Muscle of back (tissue), 11 donors: ENCODE results near the gene TGFBR2. TPM values are rescaled to one million over a fixed set of nuclear protein-coding genes. Genes with fewer than 3 reads are reported as not detected.
A peak's percentile ranks its signal among the peaks of the same experiment; 100 is the strongest.
"Not testable (repeated sequence)": the region's sequence is repeated elsewhere in the genome, so short reads cannot be mapped to it uniquely, and the experiment has no call there.

Experiments used
- DNase-seq, 3 donors: peaks; one replicate each; pipeline versions ENCODE4 v3.0.0 to v3.0.0-alpha.2; 2013
- polyA plus RNA-seq, 10 donors: library from polyadenylated mRNA; unstranded; fragments of 120-200 nt; gene quantifications; one replicate each; pipeline ENCODE4 v1.2.1, GENCODE V29; 2013; ENCODE audit not compliant: insufficient read length in 10 of 10

The TGFBR2 gene
- polyA plus RNA-seq, 10 donors = 69.1 to 104 (median 80.8) TPM

GRCh38 chr3:30654269-30654668 lies 47.9 kb downstream of the TGFBR2 start:
- DNase-seq = no peak

GRCh38 chr3:30655187-30655812 lies 48.9 kb downstream of the TGFBR2 start:
- peak in 1 of 3 donors; percentile 41 for DNase-seq

DNA sequence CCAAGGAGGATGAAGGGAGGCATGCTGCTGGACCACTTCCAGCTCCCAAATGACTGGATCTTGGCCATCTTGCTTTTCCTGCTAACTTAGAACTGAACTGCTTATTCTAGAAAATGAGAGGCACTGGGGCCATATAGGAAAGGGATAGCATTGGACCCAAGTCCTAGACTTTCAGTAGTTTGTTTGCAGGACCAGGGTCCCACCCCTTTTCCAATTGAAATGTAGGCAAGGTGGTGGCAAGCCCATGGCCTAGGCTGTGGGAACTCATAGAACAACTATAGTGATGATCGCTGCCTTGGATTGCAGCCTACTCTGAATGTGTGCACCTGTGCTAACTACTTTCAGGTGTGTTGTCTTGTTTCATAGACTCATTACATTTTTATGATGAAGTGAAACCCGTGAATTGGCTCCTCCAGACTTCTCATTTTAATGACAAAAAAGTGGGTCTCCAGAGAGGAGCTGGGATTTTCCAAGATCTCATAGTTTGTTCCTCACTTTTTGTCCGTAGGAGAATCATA lies 50.3 kb downstream of the TGFBR2 start:
- no peak for DNase-seq

DNA sequence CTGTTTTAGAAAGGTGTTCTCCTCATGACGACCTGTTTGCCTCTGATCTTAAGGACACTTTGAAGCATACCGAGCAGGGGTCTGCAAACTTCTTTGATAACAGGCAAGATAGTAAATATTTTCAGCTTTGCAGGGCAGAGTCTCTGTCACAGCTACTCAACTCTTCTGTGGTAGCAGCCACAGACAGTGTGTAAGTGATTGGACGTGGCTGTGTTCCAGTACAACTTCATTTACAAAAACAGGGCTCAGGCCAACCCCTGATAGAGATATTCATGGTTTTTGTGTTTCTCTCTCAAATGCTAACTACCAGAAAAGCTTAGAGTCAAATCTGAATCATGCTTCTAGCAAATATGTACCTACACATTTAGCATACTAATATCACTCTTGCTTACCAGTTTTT lies 51.5 kb downstream of the TGFBR2 start:
- DNase-seq = peak in 1 of 3 donors; percentile 40

- peak in 2 of 3 donors; percentile 58 to 84 for DNase-seq
Observed at GRCh38 chr3:30658328-30659052, 52.1 kb downstream of the TGFBR2 start.

GRCh38 chr3:30659270-30660130 lies 53.1 kb downstream of the TGFBR2 start:
- DNase-seq = peak in 2 of 3 donors; percentile 47 to 91

DNA sequence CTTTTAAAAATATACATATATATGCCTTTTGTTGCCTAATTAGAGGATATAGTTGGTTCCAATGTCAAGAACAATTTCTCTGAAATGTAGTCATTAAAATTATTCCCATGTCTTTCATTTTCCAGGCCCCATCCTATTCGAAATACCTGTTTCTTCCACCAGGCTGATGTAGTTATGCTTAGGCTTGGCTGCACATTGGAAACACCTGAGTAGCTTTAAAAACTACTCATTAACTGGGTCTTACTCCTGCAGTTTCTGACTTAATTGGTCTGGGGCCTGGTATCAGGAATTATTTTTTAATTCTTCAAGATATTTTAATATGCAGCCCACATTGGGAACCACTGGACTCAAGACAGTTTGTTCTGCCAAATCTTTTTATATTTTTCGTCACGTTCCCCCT lies 53.7 kb downstream of the TGFBR2 start:
- DNase-seq = no peak

- no peak for DNase-seq
Observed at GRCh38 chr3:30660656-30661055, 54.3 kb downstream of the TGFBR2 start.

- no peak for DNase-seq
Observed at GRCh38 chr3:30661098-30661873, 54.9 kb downstream of the TGFBR2 start.

DNA sequence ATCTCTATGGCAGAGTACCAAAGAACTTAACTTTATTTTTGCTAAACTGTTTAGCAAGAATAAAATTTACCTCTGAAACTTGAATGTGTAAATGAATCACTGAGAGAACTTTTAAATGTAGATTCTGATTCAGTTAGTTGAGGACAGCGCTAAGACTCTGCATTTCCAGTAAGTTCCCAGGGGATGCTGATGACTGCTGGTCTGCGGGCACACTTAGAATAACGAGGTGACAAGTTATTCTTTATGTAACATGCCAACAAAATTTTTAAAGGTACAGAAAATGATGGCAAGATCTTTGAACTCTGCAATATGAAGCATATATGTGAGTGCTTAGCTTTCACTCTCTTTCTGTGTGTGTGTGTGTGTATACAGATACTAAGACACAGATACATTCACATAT lies 56.4 kb downstream of the TGFBR2 start:
- DNase-seq = no peak

DNA sequence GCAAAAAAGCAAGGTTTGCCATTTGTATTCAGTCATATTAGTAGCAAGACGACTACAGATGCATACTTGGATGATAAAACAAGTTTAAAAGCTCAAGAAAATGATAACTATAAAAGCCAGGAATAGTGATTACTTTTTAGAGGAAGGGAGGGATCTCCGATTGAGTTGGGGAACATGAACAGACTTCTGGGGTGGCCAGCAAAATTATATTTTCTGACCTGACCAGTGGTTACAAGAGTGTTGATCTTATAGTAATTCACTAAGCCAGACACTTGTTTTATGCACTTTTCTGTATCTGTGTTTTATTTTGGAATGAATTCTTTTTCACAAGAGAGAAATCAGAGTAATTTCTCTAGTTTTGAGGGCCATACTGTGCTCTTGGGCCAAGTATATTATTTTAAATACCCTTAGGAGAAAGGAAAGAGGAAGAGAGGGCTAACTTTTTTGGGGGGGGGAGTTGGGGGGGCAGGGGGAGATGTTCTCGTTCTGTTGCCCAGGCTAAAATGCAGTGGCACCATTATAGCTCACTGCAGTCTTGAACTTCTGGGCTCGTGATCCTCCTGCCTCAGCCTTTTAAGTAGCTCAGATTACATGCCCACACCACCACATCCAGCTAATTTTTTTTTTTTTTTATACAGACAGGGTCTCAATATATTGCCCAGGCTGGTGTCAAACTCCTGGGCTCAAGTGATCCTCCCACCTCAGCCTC lies 57.3 kb downstream of the TGFBR2 start:
- DNase-seq = no peak

DNA sequence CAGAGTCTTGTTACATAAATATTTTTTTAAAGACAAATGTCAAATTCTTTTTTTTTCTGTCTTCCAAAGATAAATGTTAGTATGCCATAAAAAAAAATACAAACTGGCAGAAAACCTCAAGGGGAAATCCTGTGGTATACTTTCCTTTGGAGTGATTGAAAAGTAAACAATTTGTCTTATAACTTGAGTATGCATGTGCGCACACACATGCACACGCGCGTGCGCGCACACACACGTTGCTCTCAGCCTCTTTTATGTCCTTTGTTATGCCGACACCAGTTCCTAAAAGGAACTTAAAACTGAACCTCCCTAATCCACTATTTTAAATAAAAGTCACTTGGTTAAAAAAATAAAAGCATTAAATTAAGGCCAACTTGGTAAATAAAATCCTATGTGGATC lies 58.1 kb downstream of the TGFBR2 start:
- DNase-seq = no peak

DNA sequence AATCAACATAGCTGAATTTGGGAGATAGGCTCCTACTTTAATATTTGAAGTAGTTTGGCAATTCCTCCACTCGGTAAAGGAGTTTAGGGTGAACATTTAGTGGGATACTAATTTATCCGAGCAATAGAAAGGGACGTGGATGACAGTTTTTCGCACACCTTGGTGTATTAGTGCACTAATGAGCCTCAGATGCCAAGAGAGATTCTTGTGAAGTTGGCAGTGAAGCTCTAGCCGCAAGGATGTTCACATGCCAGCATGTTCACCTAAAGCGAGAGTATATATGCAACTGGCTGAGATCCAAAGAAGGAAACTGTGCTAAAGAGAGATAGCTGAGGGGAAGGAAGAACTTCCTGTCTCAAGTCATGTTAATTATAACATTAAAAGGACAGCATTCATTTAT lies 58.5 kb downstream of the TGFBR2 start:
- no peak for DNase-seq

GRCh38 chr3:30665539-30665938 lies 59.1 kb downstream of the TGFBR2 start:
- no peak for DNase-seq

DNA sequence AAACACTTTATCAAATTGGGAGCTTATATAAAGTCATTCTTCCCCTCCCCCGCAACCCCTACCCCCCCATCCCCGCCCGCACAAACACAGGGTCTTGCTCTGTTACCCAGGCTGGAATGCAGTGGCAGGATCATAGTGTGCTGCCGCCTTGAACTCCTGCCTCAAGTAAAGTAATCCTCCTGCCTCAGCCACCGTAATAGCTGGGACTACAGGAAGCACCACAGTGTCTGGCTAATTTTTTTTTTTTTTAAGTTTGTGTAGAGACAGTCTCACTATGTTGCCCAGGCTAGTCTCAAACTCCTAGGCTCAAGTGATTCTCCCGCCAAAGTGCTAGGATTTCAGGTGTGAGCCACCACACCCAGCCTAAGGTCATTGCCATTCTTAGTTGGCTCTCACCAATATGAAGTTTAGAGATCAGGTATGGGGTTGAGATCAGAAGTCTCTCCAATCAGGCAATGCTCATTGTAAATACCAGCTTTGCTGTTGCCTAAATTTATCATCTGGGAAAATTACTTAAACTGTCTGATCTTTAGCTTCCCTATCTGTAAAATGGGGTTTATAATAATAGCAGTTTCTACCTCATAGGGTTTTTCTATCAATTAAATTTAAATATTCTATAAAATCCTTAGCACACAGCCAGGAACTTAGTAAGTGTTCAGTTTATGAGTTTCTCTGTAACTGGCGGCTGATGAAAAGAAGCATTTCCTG lies 60.3 kb downstream of the TGFBR2 start:
- no peak for DNase-seq

DNA sequence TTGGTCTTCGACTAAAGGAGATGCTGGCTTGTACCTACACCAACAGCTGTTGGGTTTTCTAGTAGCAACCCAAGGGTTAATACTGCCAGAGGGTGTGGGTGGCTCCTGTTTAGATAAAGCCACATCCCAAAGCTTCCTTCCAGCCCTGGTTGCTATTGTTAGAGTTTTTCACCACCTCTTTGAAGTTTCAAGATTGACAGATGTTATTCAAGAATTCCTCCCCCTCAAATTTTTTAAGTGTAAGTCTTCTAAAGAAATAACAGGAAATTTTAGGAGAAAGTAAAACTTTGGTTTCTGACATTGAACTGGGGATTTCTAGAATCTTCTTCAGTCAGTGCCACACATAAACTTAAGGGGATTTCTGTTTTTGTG lies 60.9 kb downstream of the TGFBR2 start:
- no peak for DNase-seq

- DNase-seq = no peak
Observed at GRCh38 chr3:30668051-30668609, 61.7 kb downstream of the TGFBR2 start.

GRCh38 chr3:30669360-30669934 lies 63.0 kb downstream of the TGFBR2 start:
- DNase-seq = not testable (repeated sequence)

DNA sequence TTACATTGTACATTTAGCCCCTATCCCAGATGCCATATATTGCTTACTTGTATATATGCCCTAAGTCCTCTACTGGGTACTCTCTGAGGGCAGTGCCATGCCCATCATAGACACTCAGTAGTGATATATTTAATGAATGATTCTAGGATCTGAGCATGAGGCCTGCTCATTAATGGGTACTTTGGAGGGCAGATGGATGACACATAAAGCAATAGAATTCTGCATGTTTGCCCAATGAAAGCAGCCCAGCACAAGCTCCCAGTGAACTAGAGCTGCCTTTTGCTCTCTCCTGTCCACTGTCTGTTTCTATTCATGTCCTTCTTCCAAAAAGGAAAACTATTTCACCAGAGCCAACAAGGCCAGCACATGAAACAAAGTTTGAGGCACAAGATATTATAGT lies 63.9 kb downstream of the TGFBR2 start:
- no peak for DNase-seq
